NCI-H1436 (cell line): Measurements from ENCODE around the gene SMIM24.

Source experiments
- DNase-seq: peaks from one replicate; lab custom pipeline; 2025; lab: John Stamatoyannopoulos, UW

SMIM24 gene

GRCh38 chr19:3497757-3498520 lies 17.6 kb upstream of the SMIM24 start:
- no peak for DNase-seq

- DNase-seq: no peak
Measured at GRCh38 chr19:3496392-3497273, 16.3 kb upstream of the SMIM24 start.

GRCh38 chr19:3494559-3494958 lies 14.2 kb upstream of the SMIM24 start:
- no peak for DNase-seq

GRCh38 chr19:3494051-3494450 lies 13.7 kb upstream of the SMIM24 start:
- DNase-seq: no peak

GRCh38 chr19:3493651-3494050 lies 13.3 kb upstream of the SMIM24 start:
- DNase-seq: no peak

GRCh38 chr19:3492919-3493318 lies 12.6 kb upstream of the SMIM24 start:
- no peak for DNase-seq

- no peak for DNase-seq
Measured at GRCh38 chr19:3492131-3492839, 12.0 kb upstream of the SMIM24 start.

- DNase-seq: no peak
Measured at GRCh38 chr19:3491396-3492119, 11.2 kb upstream of the SMIM24 start.

- DNase-seq: no peak
Measured at GRCh38 chr19:3483226-3483628, 2.9 kb upstream of the SMIM24 start, which contains the start of gene SMIM44. Gene SMIM44, minus strand, starts transcription at chr19:3483441. Its CDS starts 38 bp downstream, at chr19:3483403.

GRCh38 chr19:3482507-3483225 lies 2.3 kb upstream of the SMIM24 start:
- no peak for DNase-seq

GRCh38 chr19:3481241-3482090 lies 1.1 kb upstream of the SMIM24 start:
- no peak for DNase-seq

- DNase-seq: no peak
Measured at GRCh38 chr19:3479834-3480215, 500 bp downstream of the SMIM24 start.

- peak; percentile 28 for DNase-seq
Measured at GRCh38 chr19:3479177-3479833, 1.0 kb downstream of the SMIM24 start.

- DNase-seq: no peak
Measured at GRCh38 chr19:3478409-3479176, 1.7 kb downstream of the SMIM24 start.

- DNase-seq: no peak
Measured at GRCh38 chr19:3477951-3478350, 2.4 kb downstream of the SMIM24 start.

- DNase-seq: no peak
Measured at GRCh38 chr19:3477506-3477905, 2.8 kb downstream of the SMIM24 start.

- DNase-seq: no peak
Measured at GRCh38 chr19:3476830-3477229, 3.5 kb downstream of the SMIM24 start.

GRCh38 chr19:3475449-3475848 lies 4.9 kb downstream of the SMIM24 start:
- no peak for DNase-seq

GRCh38 chr19:3474614-3475013 lies 5.7 kb downstream of the SMIM24 start:
- no peak for DNase-seq
